AG04450 (cell line): ENCODE measurements around the gene CRTC1. TPM values are rescaled to one million over a fixed set of nuclear protein-coding genes. Genes with fewer than 3 reads are reported as not detected.

Experiments
- CTCF ChIA-PET: fragments of 300-600, 350-600 bp; formaldehyde crosslinking; extraction: SDS; loops from one replicate; lab custom pipeline; 2022; ENCODE audit warnings: antibody characterized with exemption, inconsistent platforms; lab: Charles Lee
- POLR2A ChIA-PET: fragments of 350-600 bp; formaldehyde crosslinking; extraction: SDS; loops from one replicate; lab custom pipeline; 2021; ENCODE audit warnings: antibody characterized with exemption, inconsistent platforms; lab: Yijun Ruan, JAX
- DNase-seq: peaks from one replicate; pipeline ENCODE4 v3.0.0-alpha.2; 2011; ENCODE audit warnings: low read depth, low spot score
- H3K27ac ChIP-seq: one replicate; pipeline ENCODE4 v1.5.1; 2012; ENCODE audit warnings: low read depth, low read length, control low read depth
- H3K27me3 ChIP-seq: one replicate; pipeline ENCODE4 v1.6.0; 2012; ENCODE audit warnings: low read length; ENCODE audit not compliant: control insufficient read depth, insufficient read depth
- H3K4me3 ChIP-seq: 2 replicates; pipeline ENCODE4 v1.5.1; 2011; ENCODE audit warnings: mild to moderate bottlenecking, low read depth, low read length, control low read depth
- H3K9me3 ChIP-seq: 2 replicates; pipeline ENCODE4 v1.5.1; 2012; ENCODE audit warnings: low read length; ENCODE audit not compliant: control insufficient read depth, insufficient read depth
- polyA plus RNA-seq: library from polyadenylated mRNA; depleted of rRNA; stranded (reverse); fragments of >200 nt; gene quantifications from 2 replicates; pipeline ENCODE4 v1.2.3, GENCODE V29; 2011
- TF ChIP-seq, protein P1 (sequence below): IDR thresholded peaks from 2 replicates; pipeline ENCODE4 v1.5.1; 2011; ENCODE audit warnings: low read depth, low read length, control low read depth, inconsistent platforms

CRTC1 gene
- polyA plus RNA-seq, 1 experiment, result 1.0 TPM

DNA sequence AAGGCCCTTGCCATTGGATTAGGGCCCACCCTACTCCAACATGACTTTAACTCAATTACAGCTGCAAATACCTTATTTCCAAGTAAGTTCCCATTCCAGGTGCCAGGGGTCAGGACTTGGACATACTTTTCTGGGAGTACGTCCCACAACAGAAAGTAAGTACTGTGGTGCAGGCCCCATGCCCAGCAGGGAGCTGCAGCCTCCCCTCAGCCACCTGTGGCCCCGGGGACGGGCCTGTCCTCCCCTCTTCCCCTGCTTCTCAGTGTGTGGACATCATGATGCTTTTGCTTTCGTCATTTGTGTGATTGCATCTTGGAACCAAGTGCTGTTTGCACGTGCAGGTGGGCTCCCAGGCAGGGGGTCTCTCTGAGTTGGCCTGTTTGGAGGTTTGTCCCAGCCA is 31.9 kb downstream of the CRTC1 start:
- TF ChIP-seq, protein P1, sequence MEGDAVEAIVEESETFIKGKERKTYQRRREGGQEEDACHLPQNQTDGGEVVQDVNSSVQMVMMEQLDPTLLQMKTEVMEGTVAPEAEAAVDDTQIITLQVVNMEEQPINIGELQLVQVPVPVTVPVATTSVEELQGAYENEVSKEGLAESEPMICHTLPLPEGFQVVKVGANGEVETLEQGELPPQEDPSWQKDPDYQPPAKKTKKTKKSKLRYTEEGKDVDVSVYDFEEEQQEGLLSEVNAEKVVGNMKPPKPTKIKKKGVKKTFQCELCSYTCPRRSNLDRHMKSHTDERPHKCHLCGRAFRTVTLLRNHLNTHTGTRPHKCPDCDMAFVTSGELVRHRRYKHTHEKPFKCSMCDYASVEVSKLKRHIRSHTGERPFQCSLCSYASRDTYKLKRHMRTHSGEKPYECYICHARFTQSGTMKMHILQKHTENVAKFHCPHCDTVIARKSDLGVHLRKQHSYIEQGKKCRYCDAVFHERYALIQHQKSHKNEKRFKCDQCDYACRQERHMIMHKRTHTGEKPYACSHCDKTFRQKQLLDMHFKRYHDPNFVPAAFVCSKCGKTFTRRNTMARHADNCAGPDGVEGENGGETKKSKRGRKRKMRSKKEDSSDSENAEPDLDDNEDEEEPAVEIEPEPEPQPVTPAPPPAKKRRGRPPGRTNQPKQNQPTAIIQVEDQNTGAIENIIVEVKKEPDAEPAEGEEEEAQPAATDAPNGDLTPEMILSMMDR, result no peak
- no peak for DNase-seq
- no peaks in the 10 kb centered on the region; the same call in 1 of the 2 replicates for H3K9me3 ChIP-seq
- CTCF ChIA-PET, result no interaction called here
- POLR2A ChIA-PET, result no interaction called here
- no peak overlapping the region for H3K4me3 ChIP-seq
- no peak overlapping the region for H3K27ac ChIP-seq
- H3K27me3 ChIP-seq, result no peaks in the 10 kb centered on the region

DNA sequence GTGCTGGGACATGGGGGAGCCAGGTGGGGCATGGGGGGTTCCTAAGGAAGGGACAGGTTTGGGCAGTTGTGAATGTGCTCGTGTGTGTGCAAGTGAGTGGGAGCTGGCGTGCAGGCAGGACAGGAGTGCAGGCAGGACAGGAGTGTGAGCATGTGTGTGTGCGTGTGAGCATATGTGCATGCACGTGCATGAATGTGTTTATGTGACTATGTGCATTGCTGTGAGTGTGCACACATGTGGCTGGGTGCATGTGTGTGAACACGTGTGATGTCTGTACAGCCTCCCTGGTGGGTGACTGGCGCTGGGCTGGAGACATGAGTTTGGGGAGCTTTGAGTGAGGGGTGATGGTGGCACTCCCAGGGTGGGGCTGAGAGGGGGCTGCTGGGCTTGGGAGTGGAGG is 33.4 kb downstream of the CRTC1 start:
- CTCF ChIA-PET, result no interaction called here
- POLR2A ChIA-PET, result no interaction called here
- TF ChIP-seq, protein P1, result no peak

DNA sequence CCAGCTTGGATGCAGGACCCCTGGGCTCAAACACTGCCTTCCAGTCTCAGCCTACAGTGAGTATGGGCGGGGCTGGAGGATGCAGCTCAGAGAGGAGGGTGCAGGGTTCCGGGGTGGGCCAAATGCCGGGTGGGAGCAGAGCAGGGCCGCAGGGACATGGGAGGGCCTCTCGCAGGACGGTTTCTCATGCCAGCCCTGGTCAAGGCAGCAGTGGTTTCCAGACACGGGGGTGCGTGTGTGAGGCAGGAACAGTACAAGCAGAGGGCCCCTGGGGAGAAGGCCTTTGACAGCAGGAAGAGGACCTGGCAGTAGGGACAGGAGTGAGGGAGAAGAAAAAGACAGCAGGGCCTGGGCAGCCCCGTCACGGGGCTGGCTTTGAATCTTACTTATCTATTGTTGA is 34.1 kb downstream of the CRTC1 start:
- TF ChIP-seq, protein P1, result no peak
- H3K27me3 ChIP-seq, result no peaks in the 10 kb centered on the region
- no peak overlapping the region for H3K27ac ChIP-seq
- ChIA-PET CTCF (no interaction called here), POLR2A (interaction anchor here (0.6 kb wide), 1 partner anchor 95 kb away, joined by 3 read pairs; no protein-coding TSS in a partner anchor)
- H3K4me3 ChIP-seq, result no peak overlapping the region
- no peak for DNase-seq
- no peaks in the 10 kb centered on the region; the same call in 1 of the 2 replicates for H3K9me3 ChIP-seq

More for the DNA sequence above, 33.4 kb downstream of the CRTC1 start:
- H3K4me3 ChIP-seq, result no peak overlapping the region
- H3K27ac ChIP-seq, result no peak overlapping the region
- DNase-seq, result no peak
- no peaks in the 10 kb centered on the region; the same call in 1 of the 2 replicates for H3K9me3 ChIP-seq
- no peaks in the 10 kb centered on the region for H3K27me3 ChIP-seq

DNA sequence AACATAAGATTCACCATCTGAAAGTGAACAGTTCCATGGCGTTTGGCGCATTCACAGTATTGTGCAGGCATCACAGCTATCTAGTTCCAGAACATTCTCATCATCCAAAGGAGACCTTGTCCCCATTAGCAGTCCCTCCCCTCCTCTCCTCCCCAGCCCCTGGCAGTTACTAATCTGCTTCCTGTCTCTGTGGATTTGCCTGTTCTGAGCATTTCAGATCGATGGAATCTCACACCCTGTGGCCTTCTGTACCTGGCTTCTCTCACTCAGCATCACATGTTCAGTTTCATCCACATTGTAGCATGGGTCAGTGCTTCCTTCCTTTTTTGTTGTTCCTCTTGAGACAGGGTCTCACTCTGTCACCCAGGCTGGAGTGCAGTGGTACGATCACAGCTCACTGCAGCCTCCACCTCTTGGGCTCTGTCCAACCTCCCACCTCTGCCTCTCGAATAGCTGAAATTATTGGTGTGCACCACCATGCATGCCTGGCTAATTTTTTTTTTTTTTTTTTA is 34.6 kb downstream of the CRTC1 start:
- H3K9me3 ChIP-seq, result no peaks in the 10 kb centered on the region; the same call in 1 of the 2 replicates
- H3K4me3 ChIP-seq, result no peak overlapping the region
- H3K27me3 ChIP-seq, result no peaks in the 10 kb centered on the region
- ChIA-PET CTCF (no interaction called here), POLR2A (interaction anchor here (0.6 kb wide), 1 partner anchor 95 kb away, joined by 3 read pairs; no protein-coding TSS in a partner anchor)
- DNase-seq, result no peak
- H3K27ac ChIP-seq, result no peak overlapping the region
- TF ChIP-seq, protein P1, result no peak

DNA sequence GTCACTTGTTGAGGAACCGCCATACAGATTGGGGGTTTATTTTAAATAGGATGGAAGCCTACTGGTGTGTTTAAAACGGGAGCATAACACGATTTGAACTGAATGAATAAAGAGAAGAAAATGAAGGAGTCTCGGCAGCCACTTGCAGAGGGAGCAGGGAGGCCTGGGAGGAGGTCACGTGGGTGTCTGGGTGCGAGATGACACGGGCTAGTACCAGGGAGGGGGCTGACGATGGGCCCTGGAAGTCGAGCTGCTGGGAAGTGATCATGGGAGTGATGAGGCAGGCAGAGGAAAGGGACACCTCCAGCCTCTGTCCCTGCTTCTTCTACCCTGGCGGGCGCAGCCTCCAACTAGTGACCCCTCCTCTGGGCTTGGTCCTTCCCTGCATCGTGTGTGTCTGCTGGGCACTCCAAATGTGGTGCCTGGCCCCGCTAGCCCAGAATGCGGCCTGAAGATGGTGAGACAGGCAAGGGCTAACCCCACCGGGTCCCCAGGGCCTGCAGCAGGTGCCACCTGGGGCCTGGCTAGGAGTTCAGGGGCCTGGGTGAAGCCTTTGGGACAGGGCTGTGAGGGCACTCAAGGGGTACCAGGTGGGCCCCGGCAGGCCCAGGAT is 35.5 kb downstream of the CRTC1 start:
- Histone ChIP-seq H3K9me3 (no peaks in the 10 kb centered on the region; the same call in 1 of the 2 replicates), H3K4me3 (no peak overlapping the region), H3K27me3 (no peaks in the 10 kb centered on the region), H3K27ac (no peak overlapping the region)
- ChIA-PET POLR2A (no interaction called here), CTCF (no interaction called here)
- TF ChIP-seq, protein P1, result no peak
- DNase-seq, result no peak
